GM23338 (cell line): ENCODE results near the gene HMOX2.

ENCODE experiments used
- CREB1 ChIP-seq: fragments of 250-450 bp; sonication (Bioruptor Pico); IDR thresholded peaks from 2 replicates; pipeline ENCODE4 v1.5.0; 2020; ENCODE audit warnings: low read depth, mild to moderate bottlenecking, moderate library complexity
- EZH2 ChIP-seq: fragments of 200-600 bp; sonication (generic); IDR thresholded peaks from one replicate; pipeline ENCODE4 v1.8.0; 2017; ENCODE audit warnings: antibody characterized with exemption, mild to moderate bottlenecking, low read depth; ENCODE audit not compliant: unreplicated experiment
- EZH2phosphoT487 ChIP-seq: fragments of 200-600 bp; sonication (generic); IDR thresholded peaks from one replicate; pipeline ENCODE4 v1.8.1; 2018; ENCODE audit warnings: antibody characterized with exemption; ENCODE audit not compliant: unreplicated experiment
- JUNB ChIP-seq: IDR thresholded peaks from one replicate; pipeline ENCODE4 v1.6.1; 2016; ENCODE audit warnings: antibody characterized with exemption; ENCODE audit not compliant: unreplicated experiment
- NANOG ChIP-seq: IDR thresholded peaks from 2 replicates; pipeline ENCODE4 v1.6.1; 2016; ENCODE audit warnings: antibody characterized with exemption, borderline replicate concordance
- POLR2AphosphoS5 ChIP-seq: IDR thresholded peaks from 2 replicates; pipeline ENCODE4 v1.6.1; 2016; ENCODE audit warnings: antibody characterized with exemption, low read depth
- STAT1 ChIP-seq: IDR thresholded peaks from one replicate; pipeline ENCODE4 v1.6.1; 2016; ENCODE audit warnings: antibody characterized with exemption; ENCODE audit not compliant: unreplicated experiment
- ZNF114 ChIP-seq: fragments of 250-450 bp; sonication (Bioruptor Pico); IDR thresholded peaks from 2 replicates; pipeline ENCODE4 v1.5.0; 2020; ENCODE audit warnings: mild to moderate bottlenecking, moderate library complexity
- ZNF331 ChIP-seq: fragments of 250-450 bp; sonication (Bioruptor Pico); IDR thresholded peaks from 2 replicates; pipeline ENCODE4 v1.5.0; 2020; ENCODE audit warnings: low read depth, mild to moderate bottlenecking, moderate library complexity
- ZNF462 ChIP-seq: fragments of 250-450 bp; sonication (Bioruptor Pico); IDR thresholded peaks from 2 replicates; pipeline ENCODE4 v1.5.0; 2020; ENCODE audit warnings: mild to moderate bottlenecking, moderate library complexity
- TF ChIP-seq, protein P1 (sequence below), 2 experiments: fragments of 200-600 bp in 1 of 2; sonication (generic) in 1 of 2; conservative IDR thresholded peaks; 2 replicates each; pipeline versions ENCODE4 v1.5.1 to v1.6.1; 2016 to 2017; ENCODE audit warnings: antibody characterized with exemption in 2 of 2, low read depth in 2 of 2, mild to moderate bottlenecking in 2 of 2, moderate library complexity in 1 of 2
- TF ChIP-seq, protein P2 (sequence below): IDR thresholded peaks from one replicate; pipeline ENCODE4 v1.6.1; 2018; ENCODE audit warnings: antibody characterized with exemption; ENCODE audit not compliant: unreplicated experiment
- TF ChIP-seq, protein P3 (sequence below): IDR thresholded peaks from 2 replicates; pipeline ENCODE4 v1.6.1; 2016; ENCODE audit warnings: antibody characterized with exemption

GRCh38 chr16:4517812-4518680 lies 41.8 kb downstream of the HMOX2 start:
- TF ChIP-seq, protein P1, sequence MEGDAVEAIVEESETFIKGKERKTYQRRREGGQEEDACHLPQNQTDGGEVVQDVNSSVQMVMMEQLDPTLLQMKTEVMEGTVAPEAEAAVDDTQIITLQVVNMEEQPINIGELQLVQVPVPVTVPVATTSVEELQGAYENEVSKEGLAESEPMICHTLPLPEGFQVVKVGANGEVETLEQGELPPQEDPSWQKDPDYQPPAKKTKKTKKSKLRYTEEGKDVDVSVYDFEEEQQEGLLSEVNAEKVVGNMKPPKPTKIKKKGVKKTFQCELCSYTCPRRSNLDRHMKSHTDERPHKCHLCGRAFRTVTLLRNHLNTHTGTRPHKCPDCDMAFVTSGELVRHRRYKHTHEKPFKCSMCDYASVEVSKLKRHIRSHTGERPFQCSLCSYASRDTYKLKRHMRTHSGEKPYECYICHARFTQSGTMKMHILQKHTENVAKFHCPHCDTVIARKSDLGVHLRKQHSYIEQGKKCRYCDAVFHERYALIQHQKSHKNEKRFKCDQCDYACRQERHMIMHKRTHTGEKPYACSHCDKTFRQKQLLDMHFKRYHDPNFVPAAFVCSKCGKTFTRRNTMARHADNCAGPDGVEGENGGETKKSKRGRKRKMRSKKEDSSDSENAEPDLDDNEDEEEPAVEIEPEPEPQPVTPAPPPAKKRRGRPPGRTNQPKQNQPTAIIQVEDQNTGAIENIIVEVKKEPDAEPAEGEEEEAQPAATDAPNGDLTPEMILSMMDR (conservative IDR thresholded peaks at IDR 0.05; ENCODE audit: low read depth in 2 of 2): peak; percentile 85 to 95
- TF ChIP-seq EZH2 (no peak), POLR2AphosphoS5 (peak; percentile 13; the same call in 1 of the 2 replicates), CREB1 (CRISPR knock-in tag) (no peak), JUNB (no peak), ZNF114 (CRISPR knock-in tag) (no peak), EZH2phosphoT487 (no peak), ZNF331 (no peak), STAT1 (no peak), ZNF462 (CRISPR knock-in tag) (no peak), NANOG (no peak)
- TF ChIP-seq, protein P2, sequence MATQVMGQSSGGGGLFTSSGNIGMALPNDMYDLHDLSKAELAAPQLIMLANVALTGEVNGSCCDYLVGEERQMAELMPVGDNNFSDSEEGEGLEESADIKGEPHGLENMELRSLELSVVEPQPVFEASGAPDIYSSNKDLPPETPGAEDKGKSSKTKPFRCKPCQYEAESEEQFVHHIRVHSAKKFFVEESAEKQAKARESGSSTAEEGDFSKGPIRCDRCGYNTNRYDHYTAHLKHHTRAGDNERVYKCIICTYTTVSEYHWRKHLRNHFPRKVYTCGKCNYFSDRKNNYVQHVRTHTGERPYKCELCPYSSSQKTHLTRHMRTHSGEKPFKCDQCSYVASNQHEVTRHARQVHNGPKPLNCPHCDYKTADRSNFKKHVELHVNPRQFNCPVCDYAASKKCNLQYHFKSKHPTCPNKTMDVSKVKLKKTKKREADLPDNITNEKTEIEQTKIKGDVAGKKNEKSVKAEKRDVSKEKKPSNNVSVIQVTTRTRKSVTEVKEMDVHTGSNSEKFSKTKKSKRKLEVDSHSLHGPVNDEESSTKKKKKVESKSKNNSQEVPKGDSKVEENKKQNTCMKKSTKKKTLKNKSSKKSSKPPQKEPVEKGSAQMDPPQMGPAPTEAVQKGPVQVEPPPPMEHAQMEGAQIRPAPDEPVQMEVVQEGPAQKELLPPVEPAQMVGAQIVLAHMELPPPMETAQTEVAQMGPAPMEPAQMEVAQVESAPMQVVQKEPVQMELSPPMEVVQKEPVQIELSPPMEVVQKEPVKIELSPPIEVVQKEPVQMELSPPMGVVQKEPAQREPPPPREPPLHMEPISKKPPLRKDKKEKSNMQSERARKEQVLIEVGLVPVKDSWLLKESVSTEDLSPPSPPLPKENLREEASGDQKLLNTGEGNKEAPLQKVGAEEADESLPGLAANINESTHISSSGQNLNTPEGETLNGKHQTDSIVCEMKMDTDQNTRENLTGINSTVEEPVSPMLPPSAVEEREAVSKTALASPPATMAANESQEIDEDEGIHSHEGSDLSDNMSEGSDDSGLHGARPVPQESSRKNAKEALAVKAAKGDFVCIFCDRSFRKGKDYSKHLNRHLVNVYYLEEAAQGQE: no peak
- TF ChIP-seq, protein P3, sequence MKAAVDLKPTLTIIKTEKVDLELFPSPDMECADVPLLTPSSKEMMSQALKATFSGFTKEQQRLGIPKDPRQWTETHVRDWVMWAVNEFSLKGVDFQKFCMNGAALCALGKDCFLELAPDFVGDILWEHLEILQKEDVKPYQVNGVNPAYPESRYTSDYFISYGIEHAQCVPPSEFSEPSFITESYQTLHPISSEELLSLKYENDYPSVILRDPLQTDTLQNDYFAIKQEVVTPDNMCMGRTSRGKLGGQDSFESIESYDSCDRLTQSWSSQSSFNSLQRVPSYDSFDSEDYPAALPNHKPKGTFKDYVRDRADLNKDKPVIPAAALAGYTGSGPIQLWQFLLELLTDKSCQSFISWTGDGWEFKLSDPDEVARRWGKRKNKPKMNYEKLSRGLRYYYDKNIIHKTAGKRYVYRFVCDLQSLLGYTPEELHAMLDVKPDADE: no peak
